Measurements from ENCODE around the gene PRRT3. TPM values are rescaled to one million over a fixed set of nuclear protein-coding genes. Genes with fewer than 3 reads are reported as not detected.

Gene PRRT3
- total RNA-seq, 3 donors from 2014 or later = 0.64 to 2.8 (median 2.0) TPM

GRCh38 chr3:9969632-9970019 is 17.4 kb upstream of the PRRT3 start:
- DNase-seq (ENCODE audit: low spot score in 2 of 2) = no peak
- H3K27ac ChIP-seq = peak overlapping the region; percentile 82 to 87
- no peaks in the 10 kb centered on the region for H3K27me3 ChIP-seq
- no peak overlapping the region for H3K4me3 ChIP-seq
- intact Hi-C loops (cut with DNase I; ENCODE audit: low total_unique reads) = no loop called here
- H3K9me3 ChIP-seq = no peaks in the 10 kb centered on the region
- no peaks in the 10 kb centered on the region for H3K36me3 ChIP-seq
- no peaks in the 10 kb centered on the region for H3K4me1 ChIP-seq
- TF ChIP-seq CTCF (IDR thresholded peaks at IDR 0.05) = no peak
- TF ChIP-seq POLR2A (IDR thresholded peaks at IDR 0.05) = no peak
- no peak for TF ChIP-seq POLR2AphosphoS5 (IDR thresholded peaks at IDR 0.05)

GRCh38 chr3:9966841-9967240 is 14.6 kb upstream of the PRRT3 start:
- no peak for DNase-seq (ENCODE audit: low spot score in 2 of 2)
- Histone ChIP-seq H3K27ac (no peak overlapping the region), H3K4me1 (no peaks in the 10 kb centered on the region), H3K4me3 (no peak overlapping the region), H3K27me3 (no peaks in the 10 kb centered on the region), H3K36me3 (no peaks in the 10 kb centered on the region), H3K9me3 (no peaks in the 10 kb centered on the region)
- intact Hi-C loops (cut with DNase I; ENCODE audit: low total_unique reads) = no loop called here
- TF ChIP-seq POLR2A (IDR thresholded peaks at IDR 0.05) (no peak), CTCF (IDR thresholded peaks at IDR 0.05) (no peak), POLR2AphosphoS5 (IDR thresholded peaks at IDR 0.05) (no peak)

GRCh38 chr3:9965200-9965875 is 13.1 kb upstream of the PRRT3 start:
- H3K4me1 ChIP-seq = no peaks in the 10 kb centered on the region
- TF ChIP-seq POLR2AphosphoS5 (IDR thresholded peaks at IDR 0.05) (no peak), POLR2A (IDR thresholded peaks at IDR 0.05) (no peak), CTCF (IDR thresholded peaks at IDR 0.05) (no peak)
- no peaks in the 10 kb centered on the region for H3K36me3 ChIP-seq
- no peak overlapping the region for H3K27ac ChIP-seq
- no peaks in the 10 kb centered on the region for H3K27me3 ChIP-seq
- DNase-seq (ENCODE audit: low spot score in 2 of 2) = no peak
- no peaks in the 10 kb centered on the region for H3K9me3 ChIP-seq
- intact Hi-C loops (cut with DNase I; ENCODE audit: low total_unique reads) = no loop called here
- no peak overlapping the region for H3K4me3 ChIP-seq

- Histone ChIP-seq H3K36me3 (no peaks in the 10 kb centered on the region), H3K27ac (no peak overlapping the region), H3K4me1 (no peaks in the 10 kb centered on the region), H3K9me3 (no peaks in the 10 kb centered on the region), H3K27me3 (no peaks in the 10 kb centered on the region), H3K4me3 (no peak overlapping the region)
- no peak for DNase-seq (ENCODE audit: low spot score in 2 of 2)
- intact Hi-C loops (cut with DNase I; ENCODE audit: low total_unique reads) = no loop called here
- TF ChIP-seq POLR2AphosphoS5 (IDR thresholded peaks at IDR 0.05) (no peak), POLR2A (IDR thresholded peaks at IDR 0.05) (no peak), CTCF (IDR thresholded peaks at IDR 0.05) (no peak)
Measured at GRCh38 chr3:9957214-9957613, 5.0 kb upstream of the PRRT3 start.

- Histone ChIP-seq H3K9me3 (no peaks in the 10 kb centered on the region), H3K36me3 (no peaks in the 10 kb centered on the region), H3K27ac (peak overlapping the region; percentile 58 to 81), H3K27me3 (no peaks in the 10 kb centered on the region), H3K4me3 (no peak overlapping the region), H3K4me1 (no peaks in the 10 kb centered on the region)
- DNase-seq (ENCODE audit: low spot score in 2 of 2) = no peak
- intact Hi-C loops (cut with DNase I; ENCODE audit: low total_unique reads) = no loop called here
- no peak for TF ChIP-seq POLR2AphosphoS5 (IDR thresholded peaks at IDR 0.05)
- TF ChIP-seq CTCF (IDR thresholded peaks at IDR 0.05) = no peak
- TF ChIP-seq POLR2A (IDR thresholded peaks at IDR 0.05) = no peak
Measured at GRCh38 chr3:9955611-9956352, 3.6 kb upstream of the PRRT3 start.

All from breast epithelium (tissue), 4 donors.